Endothelial cell (in vitro differentiated cells): ENCODE measurements around the gene DNHD1. TPM values are rescaled to one million over a fixed set of nuclear protein-coding genes. Genes with fewer than 3 reads are reported as not detected.

Experiments used
- DNase-seq: peaks from one replicate; pipeline ENCODE4 v3.0.0; 2021; ENCODE audit warnings: low spot score
- H3K27ac Mint-ChIP-seq: one replicate; pipeline ENCODE4 v1.8.0; 2021; ENCODE audit warnings: mixed read lengths, inconsistent platforms; ENCODE audit not compliant: unreplicated experiment
- H3K27me3 Mint-ChIP-seq: one replicate; pipeline ENCODE4 v1.8.0; 2021; ENCODE audit warnings: mild to moderate bottlenecking, moderate library complexity, mixed read lengths, inconsistent platforms; ENCODE audit not compliant: unreplicated experiment
- H3K36me3 Mint-ChIP-seq: one replicate; pipeline ENCODE4 v1.8.0; 2021; ENCODE audit warnings: mild to moderate bottlenecking, low read depth, mixed read lengths, inconsistent platforms; ENCODE audit not compliant: unreplicated experiment
- H3K4me1 Mint-ChIP-seq: one replicate; pipeline ENCODE4 v1.8.0; 2021; ENCODE audit warnings: mild to moderate bottlenecking, mixed read lengths, inconsistent platforms; ENCODE audit not compliant: unreplicated experiment
- H3K4me3 Mint-ChIP-seq: one replicate; pipeline ENCODE4 v1.8.0; 2021; ENCODE audit warnings: mild to moderate bottlenecking, mixed read lengths, inconsistent platforms; ENCODE audit not compliant: unreplicated experiment
- H3K9me3 Mint-ChIP-seq: one replicate; pipeline ENCODE4 v1.8.0; 2021; ENCODE audit warnings: mixed read lengths, inconsistent platforms; ENCODE audit not compliant: unreplicated experiment
- total RNA-seq: library from RNA; stranded (reverse); fragmentation: NEBNext Ultra II Directional; extraction: Animal tissue kit (Norgen Biotek cat#: 25700); gene quantifications from one replicate; pipeline ENCODE4 v1.2.1, GENCODE V29; 2021; ENCODE audit not compliant: unreplicated experiment
- TF ChIP-seq, protein P1 (sequence below): fragments of 200-600 bp; sonication (generic); IDR thresholded peaks from one replicate; pipeline ENCODE4 v1.5.0; 2021; ENCODE audit warnings: antibody characterized with exemption; ENCODE audit not compliant: unreplicated experiment

Gene DNHD1
- total RNA-seq, 1 donor from 2014 or later = 8.5 TPM

GRCh38 chr11:6468712-6469495 is 28.2 kb upstream of the DNHD1 start:
- TF ChIP-seq, protein P1, sequence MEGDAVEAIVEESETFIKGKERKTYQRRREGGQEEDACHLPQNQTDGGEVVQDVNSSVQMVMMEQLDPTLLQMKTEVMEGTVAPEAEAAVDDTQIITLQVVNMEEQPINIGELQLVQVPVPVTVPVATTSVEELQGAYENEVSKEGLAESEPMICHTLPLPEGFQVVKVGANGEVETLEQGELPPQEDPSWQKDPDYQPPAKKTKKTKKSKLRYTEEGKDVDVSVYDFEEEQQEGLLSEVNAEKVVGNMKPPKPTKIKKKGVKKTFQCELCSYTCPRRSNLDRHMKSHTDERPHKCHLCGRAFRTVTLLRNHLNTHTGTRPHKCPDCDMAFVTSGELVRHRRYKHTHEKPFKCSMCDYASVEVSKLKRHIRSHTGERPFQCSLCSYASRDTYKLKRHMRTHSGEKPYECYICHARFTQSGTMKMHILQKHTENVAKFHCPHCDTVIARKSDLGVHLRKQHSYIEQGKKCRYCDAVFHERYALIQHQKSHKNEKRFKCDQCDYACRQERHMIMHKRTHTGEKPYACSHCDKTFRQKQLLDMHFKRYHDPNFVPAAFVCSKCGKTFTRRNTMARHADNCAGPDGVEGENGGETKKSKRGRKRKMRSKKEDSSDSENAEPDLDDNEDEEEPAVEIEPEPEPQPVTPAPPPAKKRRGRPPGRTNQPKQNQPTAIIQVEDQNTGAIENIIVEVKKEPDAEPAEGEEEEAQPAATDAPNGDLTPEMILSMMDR = no peak
- no peak overlapping the region for H3K4me3 Mint-ChIP-seq
- peak; percentile 83 for DNase-seq
- no peak overlapping the region for H3K27ac Mint-ChIP-seq
- H3K4me1 Mint-ChIP-seq = peaks cover 6% of the 10 kb centered on the region
- H3K27me3 Mint-ChIP-seq = peaks cover 2% of the 10 kb centered on the region
- H3K9me3 Mint-ChIP-seq = no peaks in the 10 kb centered on the region
- H3K36me3 Mint-ChIP-seq = peaks cover 3% of the 10 kb centered on the region

DNA sequence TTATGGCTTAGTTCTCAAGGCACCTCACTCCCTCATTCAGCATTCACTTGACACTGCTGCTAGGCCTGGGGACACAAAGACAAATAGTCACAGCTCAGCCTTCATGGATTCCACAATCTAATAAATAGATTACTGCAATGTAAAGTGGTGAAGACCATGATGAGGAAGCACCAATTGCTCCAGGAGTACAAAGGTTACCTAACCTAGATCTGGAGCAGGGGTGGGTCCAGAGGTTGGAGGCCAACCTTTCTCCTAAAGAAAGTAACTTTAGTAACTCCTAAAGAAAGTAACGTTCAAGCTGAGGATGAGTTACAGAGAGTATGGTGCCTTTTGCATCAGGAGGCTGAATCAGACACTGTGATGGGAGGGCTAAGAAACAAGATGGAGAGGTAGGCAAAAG is 27.5 kb upstream of the DNHD1 start:
- Mint-ChIP-seq H3K27ac (no peak overlapping the region), H3K9me3 (no peaks in the 10 kb centered on the region), H3K27me3 (peaks cover 4% of the 10 kb centered on the region), H3K4me3 (no peak overlapping the region), H3K36me3 (peaks cover 3% of the 10 kb centered on the region), H3K4me1 (peaks cover 11% of the 10 kb centered on the region)
- TF ChIP-seq, protein P1 = no peak
- no peak for DNase-seq

- H3K27ac Mint-ChIP-seq = no peak overlapping the region
- TF ChIP-seq, protein P1 = no peak
- peaks cover 10% of the 10 kb centered on the region for H3K27me3 Mint-ChIP-seq
- no peak for DNase-seq
- peaks cover 18% of the 10 kb centered on the region for H3K4me1 Mint-ChIP-seq
- peaks cover 3% of the 10 kb centered on the region for H3K36me3 Mint-ChIP-seq
- H3K4me3 Mint-ChIP-seq = peak overlapping the region; percentile 85
- H3K9me3 Mint-ChIP-seq = no peaks in the 10 kb centered on the region
Observed at GRCh38 chr11:6472934-6473333, 24.1 kb upstream of the DNHD1 start.

DNA sequence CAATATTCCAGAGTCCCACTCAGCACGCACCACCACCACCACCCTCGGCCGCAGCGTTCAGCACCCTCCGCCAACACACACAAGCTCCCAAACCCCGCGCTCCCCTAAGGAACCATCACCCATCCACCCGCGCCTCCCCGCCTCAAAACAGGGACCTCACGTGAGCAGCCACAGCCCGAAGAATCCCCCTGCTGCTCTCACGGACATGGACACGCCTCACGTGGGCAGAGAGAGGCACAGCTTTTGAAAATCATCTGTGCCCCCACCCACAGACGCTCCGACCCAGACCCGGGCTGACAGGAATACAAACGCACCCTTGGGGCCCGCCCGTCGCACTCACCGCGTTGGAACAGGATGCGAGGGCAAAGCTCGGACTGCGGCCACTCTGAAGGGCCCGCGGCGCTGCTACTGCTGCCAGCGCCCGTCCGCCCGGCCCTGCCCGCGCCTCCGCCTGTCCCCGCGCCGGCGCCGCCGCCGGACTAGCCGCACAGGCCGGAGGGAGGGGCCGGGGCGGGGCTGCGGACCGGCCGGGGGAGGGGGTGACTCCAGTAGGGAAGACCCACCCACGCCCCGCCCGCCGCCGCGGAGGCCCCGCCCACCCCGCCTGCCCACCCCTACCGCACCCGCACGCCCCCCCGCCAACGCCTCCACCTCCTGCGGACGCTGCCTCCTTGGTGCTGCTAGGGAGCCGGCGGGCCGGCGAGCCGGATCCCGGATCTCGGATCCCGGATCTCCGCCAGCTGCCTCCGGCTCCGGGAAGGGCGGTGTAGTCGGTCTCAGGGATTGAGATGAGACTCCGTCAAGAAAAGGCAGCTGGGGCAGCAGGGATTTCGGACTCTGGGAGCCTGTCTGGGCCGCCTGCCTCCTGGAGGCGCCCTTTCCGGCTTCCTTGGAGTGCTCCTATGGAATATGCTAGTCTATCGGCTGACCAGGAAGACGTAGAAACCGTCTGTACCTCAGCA is 23.3 kb upstream of the DNHD1 start, which contains the start of gene TRIM3:
TRIM3 (minus strand) TSS at position 491 of the 962 bp plus-strand sequence. CDS start 8,246 bp downstream, outside the sequence.
- peaks cover 3% of the 10 kb centered on the region for H3K36me3 Mint-ChIP-seq
- peak; percentile 91 for DNase-seq
- H3K27ac Mint-ChIP-seq = peak within 1 kb of the TSS; percentile 98
- peaks cover 18% of the 10 kb centered on the region for H3K4me1 Mint-ChIP-seq
- no peaks in the 10 kb centered on the region for H3K9me3 Mint-ChIP-seq
- H3K4me3 Mint-ChIP-seq = peak within 1 kb of the TSS; percentile 95
- peaks cover 10% of the 10 kb centered on the region for H3K27me3 Mint-ChIP-seq
- TF ChIP-seq, protein P1 = no peak
